ENCODE measurements around the gene IFNA16.
"Not testable (repeated sequence)": the region's sequence is repeated elsewhere in the genome, so short reads cannot be mapped to it uniquely, and the experiment has no call there.

The IFNA16 gene

GRCh38 chr9:21217211-21217610 is at the start of gene IFNA16:
TSS of gene IFNA16 (minus strand) at chr9:21217311. CDS start at chr9:21217305, 6 bp downstream.
- not testable (repeated sequence) for DNase-seq (ENCODE audit: low read depth)

- DNase-seq (ENCODE audit: low read depth): no peak
Observed at GRCh38 chr9:21265421-21266189, 48.5 kb upstream of the IFNA16 start.

- DNase-seq (ENCODE audit: low read depth): no peak
Observed at GRCh38 chr9:21255538-21256212, 38.6 kb upstream of the IFNA16 start.

GRCh38 chr9:21252721-21253547 is 35.8 kb upstream of the IFNA16 start:
- no peak for DNase-seq (ENCODE audit: low read depth)

- DNase-seq (ENCODE audit: low read depth): no peak
Observed at GRCh38 chr9:21251638-21252037, 34.5 kb upstream of the IFNA16 start.

- DNase-seq (ENCODE audit: low read depth): no peak
Observed at GRCh38 chr9:21251190-21251589, 34.1 kb upstream of the IFNA16 start.

GRCh38 chr9:21244836-21245235 is 27.7 kb upstream of the IFNA16 start:
- no peak for DNase-seq (ENCODE audit: low read depth)

- DNase-seq (ENCODE audit: low read depth): no peak
Observed at GRCh38 chr9:21239911-21240310, 22.8 kb upstream of the IFNA16 start, which contains the start of gene IFNA14. TSS of gene IFNA14 (minus strand) at chr9:21240005. CDS start at chr9:21239935, 70 bp downstream.

GRCh38 chr9:21236360-21236714 is 19.2 kb upstream of the IFNA16 start:
- not testable (repeated sequence) for DNase-seq (ENCODE audit: low read depth)

- DNase-seq (ENCODE audit: low read depth): peak; percentile 14
Observed at GRCh38 chr9:21235468-21236359, 18.6 kb upstream of the IFNA16 start.

GRCh38 chr9:21234153-21234687 is 17.1 kb upstream of the IFNA16 start:
- no peak for DNase-seq (ENCODE audit: low read depth)

GRCh38 chr9:21233258-21233657 is 16.1 kb upstream of the IFNA16 start:
- no peak for DNase-seq (ENCODE audit: low read depth)

GRCh38 chr9:21228122-21228521 is 11.0 kb upstream of the IFNA16 start, which contains the start of gene IFNA17:
TSS of gene IFNA17 (minus strand) at chr9:21228222. CDS start at chr9:21228173, 49 bp downstream.
- DNase-seq (ENCODE audit: low read depth): no peak

- not testable (repeated sequence) for DNase-seq (ENCODE audit: low read depth)
Observed at GRCh38 chr9:21213411-21214326, 3.4 kb downstream of the IFNA16 start.

GRCh38 chr9:21212160-21212559 is 5.0 kb downstream of the IFNA16 start:
- not testable (repeated sequence) for DNase-seq (ENCODE audit: low read depth)

- not testable (repeated sequence) for DNase-seq (ENCODE audit: low read depth)
Observed at GRCh38 chr9:21210782-21211181, 6.3 kb downstream of the IFNA16 start.

GRCh38 chr9:21210311-21210710 is 6.8 kb downstream of the IFNA16 start:
- DNase-seq (ENCODE audit: low read depth): no peak

- DNase-seq (ENCODE audit: low read depth): not testable (repeated sequence)
Observed at GRCh38 chr9:21207043-21207442, 10.1 kb downstream of the IFNA16 start, which contains the start of gene IFNA10. TSS of gene IFNA10 (minus strand) at chr9:21207143. CDS start at chr9:21207097, 46 bp downstream.

- DNase-seq (ENCODE audit: low read depth): no peak
Observed at GRCh38 chr9:21205204-21205603, 11.9 kb downstream of the IFNA16 start.

GRCh38 chr9:21202105-21202504 is 15.0 kb downstream of the IFNA16 start, which contains the start of gene IFNA7:
TSS of gene IFNA7 (minus strand) at chr9:21202205. CDS start at chr9:21202165, 40 bp downstream.
- not testable (repeated sequence) for DNase-seq (ENCODE audit: low read depth)
